ENCODE measurements around the gene ACADVL.
A peak's percentile ranks its signal among the peaks of the same experiment; 100 is the strongest.
"Not testable (repeated sequence)": the region's sequence is repeated elsewhere in the genome, so short reads cannot be mapped to it uniquely, and the experiment has no call there.

Gene ACADVL

GRCh38 chr17:7235693-7236665, 16.2 kb downstream of the ACADVL start:
- no peak for DNase-seq (ENCODE audit: low spot score)

GRCh38 chr17:7236808-7237207, 17.1 kb downstream of the ACADVL start:
- no peak for DNase-seq (ENCODE audit: low spot score)

DNA sequence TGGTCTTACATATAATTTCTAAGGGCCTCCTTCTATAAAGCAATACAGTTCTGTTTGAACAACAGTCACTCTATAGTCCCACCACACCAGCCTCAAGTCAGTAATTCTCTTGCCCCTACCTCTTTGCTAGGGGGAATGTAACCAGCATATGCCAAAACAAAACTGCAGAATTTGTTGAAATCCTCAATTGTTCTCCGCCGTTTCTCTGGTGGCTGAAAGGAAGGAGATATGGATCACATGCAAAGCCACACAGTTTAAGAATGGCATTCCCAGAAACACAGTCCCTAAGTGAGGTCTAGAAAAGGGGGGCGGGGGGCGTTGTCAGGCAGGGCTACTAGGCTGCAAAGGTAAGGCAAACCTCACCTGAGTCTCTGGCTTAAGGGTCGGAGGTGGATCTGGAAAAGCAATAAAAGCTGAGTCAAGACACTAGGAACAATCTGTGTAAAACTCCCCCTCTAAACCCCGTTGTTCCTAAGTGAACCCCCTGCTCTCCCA, 17.6 kb downstream of the ACADVL start:
- DNase-seq (ENCODE audit: low spot score), result no peak

DNA sequence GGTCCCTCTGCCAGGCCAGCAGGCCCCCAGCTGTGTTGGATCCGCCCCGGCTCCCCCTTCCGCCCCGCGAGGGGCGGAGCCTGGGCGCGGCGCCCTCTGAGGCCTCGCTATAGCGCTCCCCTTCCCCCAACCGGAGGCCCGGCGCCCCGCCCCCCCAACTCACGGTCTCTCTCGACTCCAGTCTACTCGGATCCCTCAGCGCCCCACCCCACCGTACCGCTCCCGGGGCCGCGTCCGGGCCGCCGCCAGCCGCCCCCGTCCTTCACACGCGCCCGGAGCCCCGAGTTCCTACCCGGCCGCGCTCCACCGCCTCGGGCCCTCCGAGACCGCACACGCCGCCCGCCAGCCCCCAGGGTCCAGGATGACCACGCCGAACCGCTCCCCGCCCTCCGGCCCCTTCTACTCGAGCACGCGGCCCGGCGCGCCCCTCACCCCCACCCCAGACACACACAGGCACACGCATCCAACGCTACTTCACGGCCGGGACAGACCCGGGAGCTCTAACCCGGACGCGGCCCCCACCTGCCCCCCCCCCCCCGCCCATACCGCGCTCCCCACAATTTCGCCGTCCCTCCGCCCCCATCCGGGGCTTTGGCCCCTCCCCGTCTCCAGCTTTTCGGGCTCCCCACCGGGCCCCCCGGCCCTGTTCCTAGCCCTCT, 18.2 kb downstream of the ACADVL start:
- DNase-seq (ENCODE audit: low spot score), result peak; percentile 69

DNA sequence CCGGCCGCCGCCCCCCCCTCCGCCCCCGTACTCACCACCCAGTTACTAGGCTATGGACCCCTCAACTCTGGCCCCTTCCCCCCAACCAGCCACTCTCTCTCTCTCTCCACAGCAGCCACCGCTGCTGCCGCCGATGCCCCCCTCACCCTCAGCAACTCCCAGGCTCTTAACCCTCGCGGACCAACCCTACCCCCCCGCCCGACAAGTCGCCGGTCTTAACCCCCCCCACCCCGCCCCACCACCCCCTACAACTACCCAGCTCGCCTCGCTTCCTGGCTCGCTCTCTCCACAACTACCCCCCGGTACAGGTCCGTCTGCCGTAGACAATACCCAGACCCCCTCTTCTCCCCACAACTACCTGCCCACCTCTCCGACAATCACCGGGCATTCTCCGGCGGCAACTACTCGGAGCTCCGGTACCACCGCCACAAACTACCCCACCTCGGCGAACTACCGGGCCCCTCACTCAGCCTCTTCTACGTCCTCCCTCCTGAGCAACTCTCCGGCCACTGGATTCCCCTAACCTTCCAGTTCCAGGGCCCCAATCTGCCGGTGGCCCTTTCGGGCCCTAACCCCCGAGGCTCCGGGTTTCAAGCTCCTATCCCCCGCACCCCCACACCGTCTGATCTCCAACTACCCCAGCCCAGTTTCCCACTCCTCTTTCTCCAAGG, 18.8 kb downstream of the ACADVL start:
- DNase-seq (ENCODE audit: low spot score), result no peak

GRCh38 chr17:7239091-7240027, 19.6 kb downstream of the ACADVL start, which contains the start of gene PHF23:
Gene PHF23 (minus strand): TSS chr17:7239457. CDS start chr17:7239279, 178 bp downstream.
- DNase-seq (ENCODE audit: low spot score), result peak; percentile 100

DNA sequence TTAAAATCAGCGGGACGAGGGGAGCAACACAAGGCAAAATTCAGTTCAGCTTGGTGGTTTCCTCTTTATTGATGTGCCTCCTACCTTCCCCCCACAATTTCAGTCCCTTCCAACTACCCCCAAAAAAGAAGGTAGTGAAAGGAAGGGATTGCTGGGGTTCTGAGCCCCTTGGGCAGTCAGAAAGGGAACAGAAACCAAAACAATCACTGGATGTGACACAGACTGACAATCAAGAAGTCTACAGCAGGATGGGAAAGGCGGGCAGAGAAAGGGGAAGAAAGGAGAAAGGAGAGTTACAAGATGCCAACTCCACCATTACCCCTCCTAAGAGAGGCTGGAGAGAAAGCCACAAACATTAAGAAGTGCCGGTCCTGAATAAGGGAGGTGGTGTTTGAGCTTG, 20.6 kb downstream of the ACADVL start:
- no peak for DNase-seq (ENCODE audit: low spot score)

DNA sequence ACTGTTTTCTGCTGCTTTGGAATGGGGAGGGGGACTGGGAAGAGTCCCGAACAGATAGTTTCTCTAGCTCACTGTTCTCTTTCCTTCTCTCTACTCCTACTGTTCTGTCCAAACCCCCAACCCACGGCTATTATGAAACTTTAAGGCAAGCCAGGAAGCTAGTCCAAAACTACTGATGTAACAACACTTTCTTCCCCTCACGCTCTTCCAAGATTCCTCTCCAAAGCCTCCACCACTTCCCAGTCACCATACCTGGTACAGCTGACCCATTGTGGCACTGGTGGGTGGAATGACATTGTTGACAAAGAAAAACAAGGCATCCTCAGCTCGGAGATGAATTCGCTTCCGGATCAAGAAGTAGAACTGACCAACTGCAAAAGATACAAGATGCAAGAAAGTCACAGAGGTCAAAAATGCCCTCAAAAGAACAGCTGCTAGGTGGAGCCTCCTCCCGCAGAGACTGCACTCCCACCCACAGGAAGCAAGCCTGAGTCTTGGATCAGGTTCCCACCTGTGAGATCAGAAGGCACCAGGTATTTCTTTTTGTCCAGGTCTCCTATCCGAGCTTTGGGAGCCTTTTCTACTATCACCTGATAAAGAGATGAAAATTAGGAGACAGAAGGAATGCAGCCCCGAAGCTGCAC, 21.5 kb downstream of the ACADVL start:
- no peak for DNase-seq (ENCODE audit: low spot score)

GRCh38 chr17:7241783-7242716, 22.3 kb downstream of the ACADVL start, which contains the start of gene GABARAP:
Gene GABARAP (minus strand): TSS chr17:7242449. CDS start chr17:7242330, 119 bp downstream.
- peak; percentile 86 for DNase-seq (ENCODE audit: low spot score)

DNA sequence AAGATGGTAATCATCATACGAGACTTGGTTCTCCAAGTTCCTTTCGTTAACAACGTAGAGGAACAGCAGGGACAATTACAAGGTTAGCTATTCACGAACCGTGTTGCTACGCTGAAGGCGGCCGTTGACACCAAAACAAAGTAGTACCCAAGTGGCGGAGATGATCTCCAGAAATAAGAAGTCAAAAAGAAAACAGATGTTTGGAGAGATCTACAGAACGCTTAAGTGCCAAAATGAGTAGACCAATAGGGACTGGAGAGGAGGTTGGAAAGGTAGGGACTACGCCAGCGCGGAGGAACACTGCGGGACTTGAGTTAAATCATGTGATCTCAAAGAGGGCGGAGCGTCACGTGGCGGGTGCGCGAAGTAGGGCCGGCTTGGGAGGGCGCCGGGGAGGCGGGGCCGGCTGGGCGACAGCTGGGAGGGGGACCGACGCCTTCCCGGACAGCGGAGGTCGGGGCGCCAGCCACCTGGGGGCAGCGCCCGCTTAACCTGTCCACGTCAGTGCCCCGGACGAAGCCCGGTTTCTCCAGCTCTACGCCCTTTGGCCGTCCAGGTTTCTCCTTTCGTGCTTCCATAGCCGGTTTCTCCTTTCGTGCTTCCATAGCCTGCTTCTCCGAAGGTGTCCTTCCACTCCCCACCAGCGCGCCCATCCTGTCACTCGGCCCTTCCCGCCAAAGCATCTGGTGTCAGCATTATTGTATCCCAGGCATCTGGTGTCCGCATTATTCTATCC, 23.1 kb downstream of the ACADVL start:
- peak; percentile 88 for DNase-seq (ENCODE audit: low spot score)

DNA sequence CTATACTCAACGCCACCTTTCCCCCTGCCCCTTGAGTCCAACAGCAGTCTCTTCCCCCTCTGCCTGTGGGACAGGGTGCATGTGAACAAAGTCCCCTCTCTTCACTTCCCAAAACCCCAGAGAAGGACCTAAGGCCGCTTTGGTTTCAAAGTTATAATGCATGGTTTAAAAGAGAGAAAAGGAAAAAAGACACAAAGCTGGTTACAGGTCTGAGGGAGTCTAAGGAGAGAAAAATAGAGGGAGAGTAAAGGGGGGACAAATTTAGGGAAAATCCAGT, 23.7 kb downstream of the ACADVL start:
- DNase-seq (ENCODE audit: low spot score), result no peak

- DNase-seq (ENCODE audit: low spot score), result not testable (repeated sequence)
Measured at GRCh38 chr17:7243838-7244237, 24.1 kb downstream of the ACADVL start.

- no peak for DNase-seq (ENCODE audit: low spot score)
Measured at GRCh38 chr17:7246779-7247178, 27.0 kb downstream of the ACADVL start.

- no peak for DNase-seq (ENCODE audit: low spot score)
Measured at GRCh38 chr17:7248796-7249195, 29.1 kb downstream of the ACADVL start.

DNA sequence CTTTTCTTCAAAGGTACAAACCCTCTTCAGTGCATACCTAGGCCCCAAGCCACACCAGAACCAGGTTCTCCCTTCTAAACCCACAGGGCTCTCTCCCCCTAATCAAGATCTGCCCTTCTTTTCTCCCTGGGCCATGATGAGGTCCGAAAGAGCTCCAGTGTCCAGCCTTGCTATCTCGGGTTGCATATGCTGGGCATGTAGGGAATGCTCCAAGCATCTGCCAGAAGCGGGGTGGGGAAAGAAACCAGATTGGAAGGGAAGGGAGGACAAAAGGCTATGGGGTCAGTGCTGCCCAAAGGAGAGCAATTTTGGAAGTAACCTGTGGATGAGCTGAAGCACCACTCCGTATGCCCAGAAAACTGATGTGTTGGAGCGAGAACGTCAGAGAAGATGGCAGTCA, 29.5 kb downstream of the ACADVL start:
- no peak for DNase-seq (ENCODE audit: low spot score)

DNA sequence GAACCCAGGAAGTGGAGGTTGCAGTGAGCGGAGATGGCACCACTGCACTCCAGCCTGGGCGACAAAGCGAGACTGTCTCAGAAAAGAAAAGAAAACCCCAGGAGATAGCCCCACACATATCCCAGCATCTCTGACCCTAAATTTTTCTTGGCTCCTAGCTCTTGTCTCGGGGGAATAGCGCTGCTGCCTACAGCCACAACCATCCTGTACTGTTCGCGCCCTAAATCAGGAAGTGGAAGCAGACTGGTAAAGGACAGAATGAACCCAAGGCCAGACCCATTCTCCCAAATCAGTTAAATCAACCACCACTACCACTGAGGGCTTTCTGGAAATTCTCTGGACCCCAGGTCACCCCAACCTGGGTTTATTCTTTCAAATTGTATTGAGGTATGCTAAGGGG, 30.1 kb downstream of the ACADVL start:
- no peak for DNase-seq (ENCODE audit: low spot score)

- no peak for DNase-seq (ENCODE audit: low spot score)
Measured at GRCh38 chr17:7250695-7251627, 31.2 kb downstream of the ACADVL start.

DNA sequence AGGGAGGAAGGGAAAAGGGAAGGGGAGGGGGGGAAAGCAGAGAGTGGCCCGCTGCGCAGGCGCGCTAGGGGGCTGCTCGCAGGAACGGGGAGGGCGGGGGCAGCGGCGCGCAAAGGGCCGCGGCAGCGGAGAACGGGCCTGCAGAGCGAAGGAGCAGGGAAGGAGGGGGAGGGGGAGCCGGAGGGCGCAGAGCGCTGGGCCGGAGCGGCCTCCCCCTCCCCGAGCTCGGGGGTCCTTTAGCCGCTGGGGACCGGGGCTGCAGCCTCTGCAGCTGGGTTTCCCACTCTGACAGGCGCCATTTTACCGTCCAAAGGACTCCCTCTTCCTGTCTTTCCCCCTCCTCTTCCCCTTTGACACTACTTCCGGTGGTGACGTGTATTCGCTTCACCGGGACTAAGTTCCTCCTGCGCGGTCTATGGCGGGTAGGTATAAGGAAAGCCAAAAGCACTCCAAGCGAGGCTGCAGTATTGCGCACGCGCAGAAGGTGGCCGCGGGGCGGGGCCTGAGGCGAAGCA, 32.0 kb downstream of the ACADVL start, which contains the start of gene CTDNEP1:
CTDNEP1 (minus strand) TSS at position 74 of the 515 bp plus-strand sequence. CDS start 438 bp downstream, outside the sequence.
- peak; percentile 99 for DNase-seq (ENCODE audit: low spot score)
